GM19035 (cell line): ENCODE data around the gene NPHS1.
"Not testable (repeated sequence)": the region's sequence is repeated elsewhere in the genome, so short reads cannot be mapped to it uniquely, and the experiment has no call there.

Source experiments
- ATAC-seq: cut with Tn5 transposase; IDR thresholded peaks from one replicate; pipeline ENCODE4 v1.9.1; 2021; ENCODE audit not compliant: unreplicated experiment

The NPHS1 gene

DNA sequence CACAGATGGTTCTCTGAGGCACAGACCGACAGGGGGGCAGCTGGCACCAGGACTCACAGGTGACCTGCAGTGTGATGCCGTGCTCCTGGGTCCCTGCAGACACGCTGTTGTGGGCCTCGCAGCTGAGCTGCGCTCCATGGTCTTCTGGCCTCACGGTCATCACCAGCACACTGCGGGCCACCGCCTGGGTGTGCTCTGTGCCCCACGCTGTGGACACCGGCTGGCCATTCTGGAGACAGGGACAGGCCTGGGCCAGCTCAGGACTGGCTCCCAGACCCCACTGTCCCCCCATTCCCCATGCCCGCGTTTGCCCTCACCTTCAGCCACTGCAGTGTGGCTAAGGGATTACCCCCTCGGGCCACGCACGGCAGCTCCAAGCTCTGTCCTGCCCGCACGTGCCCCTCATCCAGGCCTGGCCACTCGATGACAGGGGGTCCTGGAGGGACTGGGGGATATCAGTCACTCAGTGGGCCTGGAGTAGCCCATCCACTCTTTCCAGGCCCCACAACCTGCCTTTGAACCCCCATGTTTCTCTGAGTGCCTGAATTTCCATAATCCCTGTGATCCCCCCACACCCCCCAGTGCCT lies 3.3 kb downstream of the NPHS1 start:
- no peak for ATAC-seq

DNA sequence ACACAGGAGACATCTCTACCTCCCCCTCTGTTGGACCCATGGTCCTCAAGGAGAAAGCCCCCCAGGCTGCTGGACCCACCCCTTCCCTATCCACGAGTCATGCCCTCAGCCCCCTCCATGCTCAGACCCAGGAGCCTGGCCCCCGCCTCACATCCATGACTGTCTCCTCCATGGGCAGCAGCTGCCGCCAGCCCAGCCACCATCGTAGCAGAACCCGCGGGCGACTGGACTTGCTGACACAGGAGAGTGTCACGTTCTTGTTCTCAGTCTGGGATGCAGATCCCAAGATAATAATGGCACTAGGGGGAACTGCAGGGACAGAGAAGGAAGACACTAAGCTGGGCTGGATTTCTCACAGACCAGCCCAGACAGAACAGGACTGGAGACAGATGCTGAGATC lies 3.8 kb downstream of the NPHS1 start:
- no peak for ATAC-seq

DNA sequence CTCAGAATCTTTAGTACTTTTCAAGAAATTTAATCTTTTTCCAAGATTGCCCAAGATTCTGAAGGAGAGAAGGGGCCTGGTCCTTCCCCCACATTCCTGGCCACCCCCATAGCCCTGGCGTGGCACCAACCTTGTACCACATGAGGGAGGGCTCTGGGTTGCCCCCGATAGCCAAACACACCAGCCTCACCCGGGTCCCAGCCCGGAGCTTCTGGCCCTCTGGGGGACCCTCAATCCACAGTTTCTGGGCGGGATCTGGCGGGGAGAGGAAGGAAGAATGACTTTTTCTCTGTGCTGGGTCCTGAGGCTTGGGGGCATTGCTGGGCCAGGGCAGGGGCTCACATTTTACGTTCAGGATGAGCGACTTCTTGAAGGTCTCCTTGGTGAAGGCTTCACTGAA lies 4.4 kb downstream of the NPHS1 start:
- no peak for ATAC-seq

DNA sequence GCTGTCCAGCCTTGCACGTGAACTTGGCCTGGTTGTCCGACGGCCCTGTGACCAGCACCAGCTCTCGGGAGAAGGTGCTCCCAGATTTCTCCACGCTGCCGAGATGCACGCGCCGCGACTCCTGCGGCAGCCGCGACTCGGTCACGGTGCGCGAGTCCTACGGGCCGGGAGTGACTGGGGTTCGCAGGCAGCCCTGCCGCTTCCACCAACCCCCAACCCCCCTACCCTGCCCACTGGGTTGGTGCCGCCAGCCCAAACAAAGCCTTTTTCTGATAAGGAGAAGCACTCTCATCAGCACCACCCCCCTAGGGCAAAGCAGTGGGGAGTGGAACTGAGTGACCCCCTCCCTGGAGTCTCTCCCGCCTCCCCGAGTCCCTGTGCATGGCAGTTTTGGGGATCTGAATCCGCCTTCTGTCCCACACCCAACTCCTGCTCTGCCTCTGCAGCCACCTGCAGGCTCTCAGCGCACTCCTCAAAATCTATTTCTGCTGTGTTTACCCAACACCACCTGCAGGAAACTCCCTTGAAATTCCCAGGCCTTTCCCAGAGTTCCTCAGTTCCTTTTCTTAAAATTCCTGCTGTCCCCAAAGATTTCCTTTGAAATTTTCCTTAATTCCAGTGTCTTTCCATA lies 6.2 kb downstream of the NPHS1 start:
- ATAC-seq: no peak

DNA sequence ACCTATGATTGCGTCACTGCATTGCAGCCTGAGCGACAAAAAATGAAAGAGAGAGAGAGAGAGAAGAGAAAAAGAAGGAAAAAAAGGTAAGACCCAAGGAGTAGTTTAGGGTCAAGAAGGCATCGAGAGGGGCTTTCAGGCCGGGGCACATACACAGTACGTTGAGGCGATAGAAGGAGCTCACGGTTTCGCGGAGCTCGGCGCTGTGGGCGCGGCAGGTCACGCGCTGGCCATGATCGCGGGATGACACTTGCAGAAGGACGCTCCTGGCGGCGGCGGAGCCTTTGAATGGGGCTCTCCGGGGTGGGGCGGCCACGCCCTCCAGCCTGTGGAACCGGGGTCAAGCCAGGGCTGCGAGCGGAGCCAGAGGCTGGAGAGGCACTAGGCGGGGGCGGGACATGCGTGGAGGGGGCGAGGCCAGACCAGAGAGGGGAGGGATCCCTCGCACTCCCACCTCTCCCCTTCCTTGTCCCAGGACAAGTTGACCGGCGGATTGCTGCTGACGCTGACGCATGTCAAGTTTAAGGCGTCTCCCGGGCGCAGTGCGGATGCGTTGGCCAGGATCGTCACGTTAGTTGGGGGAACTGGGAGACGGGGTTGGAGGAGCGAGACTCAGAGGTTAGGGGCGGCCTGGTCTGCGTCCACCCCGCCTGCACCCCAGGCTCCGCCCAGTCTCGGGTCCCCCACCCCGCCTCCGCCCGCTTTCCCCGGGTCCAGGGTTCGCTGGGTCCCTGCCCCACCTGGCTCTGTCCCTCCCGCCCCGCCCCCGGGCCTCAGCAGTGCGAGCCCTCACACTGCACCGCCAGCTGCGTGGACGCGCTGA lies 6.9 kb downstream of the NPHS1 start:
- ATAC-seq: no peak

DNA sequence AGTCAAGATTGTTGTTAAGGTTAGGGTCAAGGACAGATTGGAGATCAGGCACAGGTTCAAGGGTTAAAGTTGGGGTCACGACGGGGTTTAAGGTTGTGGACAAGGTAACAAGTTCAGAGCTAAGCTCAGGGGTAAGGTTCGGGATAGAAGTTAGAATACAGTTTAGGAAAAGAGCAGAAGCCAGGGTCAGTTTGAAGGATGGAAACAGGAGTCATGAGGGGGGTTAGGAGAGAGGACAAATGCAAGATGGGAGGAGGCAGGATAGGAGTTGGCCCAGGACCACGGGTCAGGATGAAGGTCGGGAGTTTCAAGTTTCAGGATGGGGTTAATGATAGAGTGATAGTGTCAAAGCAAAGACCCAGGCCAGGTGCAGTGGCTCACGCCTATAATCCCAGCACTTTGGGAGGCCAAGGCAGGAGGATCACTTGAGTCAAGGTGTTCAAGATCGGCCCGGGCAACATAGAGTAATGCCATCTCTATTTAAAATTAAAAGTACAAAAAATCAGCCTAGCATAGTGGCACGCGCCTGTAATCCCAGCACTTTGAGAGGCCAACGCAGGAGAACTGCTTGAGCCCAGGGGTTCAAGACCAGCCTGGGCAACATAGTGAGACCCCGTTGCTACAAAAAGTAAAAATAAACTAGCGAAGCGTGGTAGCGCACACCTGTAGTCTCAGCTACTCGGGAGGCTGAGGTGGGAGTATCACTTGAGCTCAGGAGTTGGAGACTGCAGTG lies 7.7 kb downstream of the NPHS1 start:
- no peak for ATAC-seq

DNA sequence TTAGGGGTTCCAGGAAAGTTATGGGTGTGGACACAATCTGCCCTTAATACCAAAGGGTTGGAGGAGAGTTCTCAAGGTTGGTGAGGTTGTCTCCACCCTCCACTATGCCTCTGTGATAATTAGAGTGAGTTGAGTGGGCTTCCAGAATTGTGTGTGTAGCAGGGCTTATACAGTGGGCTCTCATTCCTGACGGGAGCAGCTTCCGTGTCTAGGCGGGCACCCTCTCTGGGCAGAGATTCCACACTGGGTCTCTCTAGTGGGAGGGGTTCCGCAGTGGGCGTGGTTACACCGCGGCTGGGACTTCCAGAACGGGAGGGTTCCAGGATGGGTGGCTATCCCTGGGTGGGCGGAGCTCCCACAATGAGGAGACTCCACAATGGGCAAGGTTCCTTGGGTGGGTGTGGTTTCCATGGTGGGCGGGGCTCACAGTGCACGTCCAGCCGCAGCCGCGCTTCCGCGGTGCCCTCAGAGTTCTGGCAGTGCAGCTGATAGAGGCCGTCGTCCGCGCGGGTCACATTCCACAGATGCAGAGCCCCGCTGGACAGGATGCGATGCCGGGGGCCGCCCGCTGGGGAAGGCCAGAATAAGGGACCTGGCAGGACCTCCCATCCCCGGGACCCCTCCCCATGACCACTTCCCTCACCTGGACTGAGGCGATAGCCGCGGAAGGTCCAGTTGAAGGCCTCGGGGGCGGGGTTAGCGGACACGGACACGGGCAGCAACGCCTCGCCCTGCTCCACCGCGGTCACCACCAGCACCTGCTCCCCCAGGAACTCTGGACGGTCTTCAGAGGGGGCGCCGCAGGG lies 8.4 kb downstream of the NPHS1 start:
- ATAC-seq: no peak

DNA sequence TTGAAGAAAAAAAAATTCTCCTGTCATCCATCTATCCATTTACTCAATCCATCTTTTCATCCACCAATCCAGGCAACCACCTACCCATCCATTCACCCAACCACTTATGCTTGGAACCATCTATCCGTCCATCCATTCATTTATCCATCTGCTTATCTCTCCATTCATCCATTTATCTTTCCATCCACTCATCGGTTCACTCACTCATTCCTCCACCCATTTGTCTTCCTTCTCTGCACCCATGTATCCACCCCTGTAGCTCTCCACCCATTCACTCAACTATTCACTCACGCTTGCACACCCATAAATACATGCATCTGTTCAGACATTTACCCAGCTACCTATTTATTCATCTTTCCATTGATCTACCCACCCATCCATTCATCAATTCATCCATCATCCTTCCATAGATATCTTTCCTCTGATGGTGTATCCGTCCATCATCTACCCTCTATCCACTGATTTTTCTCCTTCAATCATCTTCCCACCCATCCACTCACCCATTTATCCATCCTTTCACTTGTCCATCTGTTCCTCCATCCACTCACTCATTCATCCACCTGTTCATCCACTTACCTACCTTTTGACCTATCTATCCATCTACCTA lies 9.5 kb downstream of the NPHS1 start:
- no peak for ATAC-seq

DNA sequence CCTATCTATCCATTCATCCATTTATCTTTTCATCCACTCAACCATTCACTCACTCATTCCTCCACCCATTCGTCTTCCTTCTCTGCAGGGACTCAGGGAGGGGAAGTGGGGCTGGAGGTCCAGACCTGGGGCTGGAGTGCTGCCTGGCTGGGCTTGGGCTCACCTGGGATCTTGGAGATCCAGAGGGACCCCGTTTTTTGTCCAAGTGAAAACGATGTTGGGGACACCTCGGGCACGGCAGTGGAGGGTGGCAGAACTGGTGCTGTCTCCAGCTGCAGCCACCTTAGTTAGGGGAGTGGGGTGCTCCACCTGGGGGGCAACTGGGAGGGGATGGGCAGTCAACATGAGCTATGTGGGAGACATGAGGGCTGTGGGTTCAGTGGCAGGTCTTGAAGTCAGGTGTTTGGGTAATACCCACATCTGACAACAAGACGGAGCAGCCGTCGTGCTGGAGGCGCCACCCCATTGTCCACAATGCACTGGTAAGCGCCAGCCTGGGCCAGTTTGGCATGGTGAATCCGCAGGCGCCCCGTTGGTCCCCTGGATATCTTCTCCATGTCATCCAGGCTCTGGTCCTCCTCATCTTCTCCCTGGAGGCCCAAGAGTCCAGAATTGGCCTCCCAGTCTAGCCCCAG lies 10.2 kb downstream of the NPHS1 start:
- ATAC-seq: no peak

DNA sequence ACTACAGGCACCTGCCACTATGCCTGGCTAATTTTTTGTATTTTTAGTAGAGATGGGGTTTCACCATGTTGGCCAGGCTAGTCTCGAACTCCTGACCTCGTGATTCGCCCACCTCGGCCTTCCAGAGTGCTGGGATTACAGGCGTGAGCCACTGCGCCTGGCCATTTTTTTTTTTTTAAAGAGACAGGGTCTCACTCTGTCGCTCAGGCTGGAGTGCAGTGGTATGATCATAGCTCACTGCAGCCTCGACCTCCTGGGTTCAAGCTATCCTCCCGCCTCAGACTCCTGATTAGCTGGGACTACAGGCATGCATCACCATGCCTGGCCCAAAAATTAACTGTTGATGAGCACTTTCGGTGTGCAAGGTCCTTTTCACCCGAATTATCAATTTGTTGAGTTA lies 16.2 kb downstream of the NPHS1 start:
- not testable (repeated sequence) for ATAC-seq

DNA sequence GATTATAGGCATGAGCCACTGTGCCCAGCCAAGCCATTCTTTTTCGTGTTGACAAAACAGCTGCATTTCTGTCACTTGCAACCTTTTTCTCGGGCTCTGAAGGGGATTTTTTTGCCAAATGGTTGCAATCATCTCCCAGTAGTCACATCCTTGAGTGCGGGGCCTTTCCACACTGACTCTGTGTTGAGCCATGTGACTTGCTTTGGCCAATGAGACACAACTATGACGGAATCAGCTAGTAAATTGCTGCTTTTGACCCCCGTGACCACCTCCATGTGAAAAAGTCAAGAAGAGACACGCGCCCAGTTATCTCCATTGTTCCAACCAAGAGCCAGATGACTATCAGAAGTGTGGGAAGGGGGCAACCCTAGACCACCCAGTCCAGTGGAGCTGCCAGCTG lies 18.3 kb downstream of the NPHS1 start:
- ATAC-seq: no peak

DNA sequence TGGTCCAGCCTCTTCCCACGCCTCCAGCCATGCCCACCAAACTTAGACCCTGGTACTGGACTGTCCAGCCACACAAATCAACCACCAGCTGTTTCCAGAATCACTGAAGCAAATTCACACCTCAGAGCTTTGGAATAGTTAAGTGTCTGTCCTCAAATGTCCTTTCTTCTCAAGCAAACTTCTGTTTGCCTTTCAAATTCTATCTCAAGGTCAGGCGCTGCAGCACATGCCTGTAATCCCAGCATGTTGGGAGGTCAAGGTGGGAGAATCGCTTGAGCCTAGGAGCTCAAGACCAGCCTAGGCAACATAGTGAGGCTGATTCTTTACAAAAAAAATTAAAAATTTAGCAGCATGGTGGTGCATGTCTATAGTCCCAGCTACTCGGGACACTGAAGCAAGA lies 20.2 kb downstream of the NPHS1 start:
- no peak for ATAC-seq

DNA sequence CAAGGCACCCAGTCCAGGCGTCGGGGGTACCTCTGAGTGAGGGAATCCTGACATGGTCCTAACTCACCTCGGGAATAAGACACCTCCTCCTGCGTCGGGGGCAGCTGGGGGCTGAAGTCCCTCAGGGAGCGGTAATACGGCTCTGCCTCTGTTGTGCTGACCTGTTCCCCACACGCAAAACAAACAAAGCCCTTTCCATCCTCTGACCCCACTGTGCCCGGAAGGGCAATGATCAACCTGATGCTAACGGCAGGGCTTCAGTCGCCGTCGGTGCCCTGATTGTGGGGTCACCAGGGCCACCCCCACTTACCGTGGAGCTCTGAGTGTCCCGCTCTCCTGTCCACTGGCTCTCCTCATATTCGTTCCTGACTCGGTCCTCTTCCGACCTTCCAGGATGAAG lies 21.3 kb downstream of the NPHS1 start:
- ATAC-seq: no peak

DNA sequence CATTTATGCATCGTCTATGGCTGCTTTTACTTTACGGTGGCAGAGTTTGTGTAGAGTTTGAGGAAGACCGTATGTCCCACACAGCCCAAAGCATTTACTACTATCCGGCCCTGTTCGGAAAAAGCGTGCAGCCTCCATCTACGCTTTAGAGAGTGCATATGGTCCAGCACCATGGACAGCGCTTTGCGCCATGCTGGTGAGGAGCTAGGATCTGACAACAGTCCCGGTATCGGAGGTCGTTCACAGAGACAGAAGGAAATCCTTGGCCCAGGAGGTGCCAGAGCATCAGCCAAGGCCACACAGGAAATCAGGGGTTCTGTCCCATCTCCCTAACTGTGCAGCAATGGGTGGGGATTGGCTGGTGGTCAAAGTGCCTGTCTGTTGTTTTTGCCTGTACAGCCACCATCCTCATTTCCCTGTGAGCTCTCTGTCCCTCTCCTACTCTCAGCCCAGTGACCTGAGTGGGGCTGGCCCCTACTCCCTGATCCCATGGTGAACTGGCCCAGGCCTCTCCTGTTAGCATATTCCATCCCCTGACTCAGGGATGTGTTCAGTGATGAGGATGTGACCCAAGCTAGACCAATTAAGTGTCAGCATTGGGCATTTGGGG lies 23.5 kb downstream of the NPHS1 start:
- ATAC-seq: no peak

DNA sequence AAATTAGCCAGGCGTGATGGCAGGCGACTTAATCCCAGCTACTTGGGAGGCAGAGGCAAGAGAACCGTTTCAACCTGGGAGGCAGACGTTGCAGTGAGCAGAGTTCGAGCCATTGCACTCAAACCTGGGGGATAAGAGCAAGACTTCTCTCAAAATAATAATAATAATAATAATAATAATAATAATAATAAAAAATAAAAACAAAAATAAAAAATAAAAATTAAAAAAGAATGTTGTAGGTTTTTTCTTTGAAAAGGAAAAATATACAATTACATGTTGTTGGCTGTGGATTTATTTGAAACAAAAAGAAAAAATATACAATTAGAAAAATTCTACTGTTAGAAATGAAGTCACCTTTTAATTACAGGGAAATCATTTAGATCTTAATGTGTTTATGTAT lies 28.2 kb downstream of the NPHS1 start:
- ATAC-seq: no peak

DNA sequence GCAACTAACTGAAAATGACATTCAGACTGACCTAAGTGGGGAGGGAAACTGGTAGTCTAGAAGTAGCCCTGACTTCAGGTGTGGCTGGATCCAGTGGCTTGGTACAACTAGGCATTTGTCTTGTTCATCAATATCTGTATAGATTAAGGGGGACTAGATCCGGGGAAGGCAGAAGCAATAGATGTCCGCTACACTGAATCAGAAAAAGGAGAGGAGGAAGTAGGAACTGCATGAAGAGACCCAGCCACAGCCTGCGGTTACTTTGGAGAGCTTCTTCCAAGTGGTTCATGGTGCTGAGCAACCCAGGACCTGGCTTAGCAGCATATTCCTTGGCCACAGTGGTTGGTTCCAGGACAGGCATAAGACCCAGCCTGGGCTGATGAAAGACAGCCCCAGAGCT lies 29.7 kb downstream of the NPHS1 start:
- ATAC-seq: no peak

DNA sequence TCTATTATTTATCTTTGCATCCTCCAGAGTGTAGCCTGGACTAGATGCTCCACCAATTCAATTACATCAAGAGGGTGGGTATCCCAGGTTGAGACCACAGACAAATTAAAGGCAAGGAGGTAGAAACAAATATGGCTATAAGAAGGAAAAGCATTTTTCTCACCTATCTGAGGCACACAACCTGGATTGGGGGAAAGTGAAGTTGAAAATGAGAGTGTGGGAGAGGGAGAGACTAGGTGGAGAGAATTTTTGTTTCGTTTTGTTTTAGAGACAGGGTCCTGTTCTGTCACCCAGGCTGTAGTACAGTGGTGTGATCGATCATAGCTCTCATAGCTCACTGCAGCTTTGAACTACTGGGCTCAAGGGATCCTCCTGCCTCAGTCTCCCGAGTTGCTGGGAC lies 33.9 kb downstream of the NPHS1 start:
- no peak for ATAC-seq

DNA sequence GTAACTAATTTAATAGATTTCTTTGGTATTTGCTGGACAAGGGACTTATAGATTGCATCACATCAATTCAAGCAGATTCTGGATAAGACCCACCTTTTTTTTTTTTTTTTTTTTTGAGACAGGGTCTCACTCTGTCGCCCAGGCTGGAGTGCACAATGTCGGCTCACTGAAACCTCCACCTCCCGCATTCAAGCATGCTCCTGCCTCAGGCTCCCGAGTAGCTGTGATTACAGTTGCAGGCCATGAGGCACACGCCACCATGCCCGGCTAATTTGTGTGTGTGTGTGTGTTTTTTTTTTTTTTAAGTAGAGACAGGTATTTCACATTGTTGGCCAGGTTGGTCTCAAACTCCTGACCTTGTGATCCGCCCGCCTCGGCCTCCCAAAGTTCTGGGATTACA lies 35.5 kb downstream of the NPHS1 start:
- no peak for ATAC-seq

DNA sequence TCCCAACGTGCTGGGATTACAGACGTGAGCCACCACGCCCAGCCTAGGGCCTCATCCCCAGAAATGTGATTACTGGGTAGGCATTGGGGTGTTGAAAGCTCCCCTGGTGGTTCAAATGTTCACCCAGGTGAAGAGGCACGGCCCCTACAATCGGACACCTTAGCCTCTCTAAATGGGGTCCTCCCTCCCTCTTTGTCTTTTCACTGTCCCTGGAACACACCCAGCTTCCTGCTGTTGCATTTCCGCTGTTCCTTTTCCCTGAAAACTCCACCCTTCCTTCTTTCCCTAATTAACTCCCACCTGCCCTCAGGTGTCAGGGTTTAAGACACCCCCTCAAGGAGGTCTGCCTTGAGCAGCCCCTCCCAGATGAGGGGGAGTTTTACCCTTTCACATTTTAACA lies 36.0 kb downstream of the NPHS1 start:
- no peak for ATAC-seq
